HG03066 (cell line): ENCODE data around the gene ARFGAP3.
"Not testable (repeated sequence)": the region's sequence is repeated elsewhere in the genome, so short reads cannot be mapped to it uniquely, and the experiment has no call there.

Experiments used
- ATAC-seq: cut with Tn5 transposase; IDR thresholded peaks from one replicate; pipeline ENCODE4 v1.9.1; 2021; ENCODE audit warnings: low read depth; ENCODE audit not compliant: unreplicated experiment

ARFGAP3 gene

GRCh38 chr22:42799461-42800405 is 57.3 kb downstream of the ARFGAP3 start:
- ATAC-seq = no peak

DNA sequence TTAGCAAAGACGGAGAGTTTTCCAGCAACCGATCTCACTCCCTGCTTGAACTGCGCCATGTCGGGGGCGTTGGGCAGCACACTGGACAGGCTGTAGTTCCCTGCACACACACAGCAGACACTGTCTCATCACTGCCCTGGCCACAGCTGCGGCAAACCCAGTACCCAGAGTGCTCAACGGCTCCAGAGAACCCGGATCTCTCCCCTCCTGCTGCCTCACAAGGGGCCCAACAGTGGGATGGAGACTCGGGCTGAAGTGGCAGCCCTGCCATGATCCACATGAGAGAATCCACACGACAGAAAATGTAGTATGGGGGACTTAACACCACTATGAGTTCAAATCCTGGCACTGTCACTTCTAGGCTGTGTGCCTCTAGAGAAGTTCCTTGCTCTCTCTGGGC is 58.0 kb downstream of the ARFGAP3 start:
- no peak for ATAC-seq

DNA sequence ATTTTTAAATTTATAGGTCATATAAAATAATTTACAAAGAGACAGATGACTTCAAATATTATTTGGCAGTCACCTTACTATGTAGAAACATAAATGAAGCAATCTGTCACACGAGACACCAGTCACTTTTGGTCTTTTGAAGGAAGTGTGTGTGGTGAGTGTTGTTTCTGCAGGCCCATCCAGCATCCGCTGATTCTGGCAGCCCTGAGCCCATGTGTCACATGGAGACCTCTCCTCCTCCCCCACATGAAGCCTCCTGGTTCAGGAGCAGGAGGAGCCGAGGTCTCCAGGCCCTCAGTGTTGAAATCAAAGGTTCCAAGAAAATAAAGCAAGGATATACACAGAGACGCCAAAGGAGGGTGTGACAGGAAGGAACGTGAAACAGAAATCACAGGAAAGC is 60.1 kb downstream of the ARFGAP3 start:
- ATAC-seq = no peak

GRCh38 chr22:42796081-42796480 is 61.0 kb downstream of the ARFGAP3 start:
- ATAC-seq = no peak

DNA sequence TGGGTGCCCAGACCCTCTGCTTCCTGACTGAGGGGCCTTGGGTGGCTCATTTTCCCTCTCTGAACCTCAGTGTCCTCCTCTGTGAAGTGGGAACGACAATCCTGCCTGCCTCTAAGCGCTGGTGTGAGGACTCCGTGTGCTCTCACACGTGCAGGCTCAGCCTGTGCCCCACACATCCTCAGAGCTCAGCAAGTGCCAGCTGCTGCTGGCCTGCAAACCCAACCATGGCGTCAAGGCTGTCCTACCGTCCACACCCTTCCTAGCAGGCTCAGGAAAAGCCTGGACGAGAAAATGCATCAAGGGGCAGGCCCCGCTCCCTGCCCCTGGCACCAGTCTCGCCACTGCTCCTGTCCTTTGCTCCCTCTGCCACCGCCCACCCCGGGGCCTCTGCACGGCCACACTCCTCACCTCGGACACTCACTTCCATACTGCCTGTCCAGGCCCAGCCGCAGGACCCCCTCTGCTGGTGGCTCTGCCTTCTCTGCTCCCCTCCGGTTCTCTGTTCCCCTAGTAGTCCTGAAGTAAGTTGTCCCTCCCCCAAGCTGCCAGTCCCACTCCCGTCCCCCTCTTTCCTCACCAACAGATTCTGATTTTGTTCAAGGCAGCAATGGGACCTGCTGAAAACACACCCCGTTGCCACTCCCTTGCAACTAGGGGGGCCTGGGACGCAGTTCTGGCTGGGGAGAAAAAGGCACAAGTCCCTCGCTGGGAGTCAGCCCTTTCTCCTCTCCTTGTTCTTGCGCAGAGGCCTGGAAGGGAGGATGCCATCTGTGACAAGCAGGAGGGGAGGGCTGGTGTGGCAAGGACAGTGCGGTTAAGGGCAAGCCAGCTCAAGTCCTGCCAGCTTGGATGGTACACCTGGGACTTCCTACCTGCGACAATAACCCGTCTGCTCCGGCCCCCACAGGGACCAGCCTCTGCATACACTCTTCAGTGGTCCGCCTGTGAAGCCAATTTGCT is 62.2 kb downstream of the ARFGAP3 start:
- ATAC-seq = no peak

DNA sequence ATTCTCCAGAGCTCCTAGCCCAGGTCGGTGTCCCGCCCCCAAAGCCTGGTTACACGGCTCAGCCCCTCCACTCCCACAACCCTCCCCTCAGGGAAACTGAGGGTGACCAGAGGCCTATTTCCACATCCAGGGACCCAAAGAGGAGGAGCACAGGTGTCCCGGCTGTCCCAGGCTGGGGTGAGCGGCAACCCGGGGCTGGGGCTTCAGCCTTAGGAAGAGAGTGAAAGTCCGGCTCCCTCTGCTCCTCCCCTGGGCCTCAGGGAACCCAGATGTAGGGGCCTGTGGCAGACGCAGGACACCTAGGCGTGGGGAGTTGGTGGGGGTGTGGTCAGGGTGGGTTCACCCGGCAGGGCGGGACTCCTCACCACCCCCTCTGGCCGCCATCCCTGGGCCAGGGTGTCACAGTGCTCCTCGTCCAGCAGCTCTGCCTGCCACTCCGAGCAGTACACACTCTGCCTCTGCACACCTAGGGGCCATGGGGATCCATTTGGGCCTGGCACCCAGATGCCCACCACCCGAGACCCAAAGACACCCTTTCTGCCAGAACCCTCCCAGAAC is 63.1 kb downstream of the ARFGAP3 start:
- ATAC-seq = no peak

GRCh38 chr22:42792909-42793847 is 63.9 kb downstream of the ARFGAP3 start:
- ATAC-seq = no peak

GRCh38 chr22:42792453-42792908 is 64.6 kb downstream of the ARFGAP3 start:
- ATAC-seq = no peak

GRCh38 chr22:42791721-42792452 is 65.2 kb downstream of the ARFGAP3 start:
- no peak for ATAC-seq

GRCh38 chr22:42788466-42788865 is 68.6 kb downstream of the ARFGAP3 start:
- ATAC-seq = no peak

DNA sequence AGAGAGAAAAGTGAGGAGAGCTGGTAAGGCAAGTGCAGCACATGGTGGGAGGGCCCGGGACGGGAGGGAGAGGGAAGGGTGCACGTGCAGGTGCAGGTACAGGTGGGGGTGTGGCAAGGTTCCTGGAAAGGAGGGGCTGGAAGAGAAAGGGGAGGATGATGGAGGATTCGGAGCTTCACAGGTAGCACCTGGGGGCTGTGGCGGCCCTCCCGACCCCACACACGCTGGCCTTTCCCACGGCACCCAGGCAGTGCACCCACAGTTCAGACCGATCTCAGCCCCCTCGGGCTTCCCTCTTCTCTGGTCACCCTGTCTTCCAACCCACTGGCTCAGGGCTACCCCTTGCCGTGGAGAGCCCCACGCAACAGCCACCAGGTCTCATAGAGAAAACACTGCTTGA is 69.1 kb downstream of the ARFGAP3 start:
- ATAC-seq = no peak

GRCh38 chr22:42787357-42787736 is 69.7 kb downstream of the ARFGAP3 start:
- no peak for ATAC-seq

DNA sequence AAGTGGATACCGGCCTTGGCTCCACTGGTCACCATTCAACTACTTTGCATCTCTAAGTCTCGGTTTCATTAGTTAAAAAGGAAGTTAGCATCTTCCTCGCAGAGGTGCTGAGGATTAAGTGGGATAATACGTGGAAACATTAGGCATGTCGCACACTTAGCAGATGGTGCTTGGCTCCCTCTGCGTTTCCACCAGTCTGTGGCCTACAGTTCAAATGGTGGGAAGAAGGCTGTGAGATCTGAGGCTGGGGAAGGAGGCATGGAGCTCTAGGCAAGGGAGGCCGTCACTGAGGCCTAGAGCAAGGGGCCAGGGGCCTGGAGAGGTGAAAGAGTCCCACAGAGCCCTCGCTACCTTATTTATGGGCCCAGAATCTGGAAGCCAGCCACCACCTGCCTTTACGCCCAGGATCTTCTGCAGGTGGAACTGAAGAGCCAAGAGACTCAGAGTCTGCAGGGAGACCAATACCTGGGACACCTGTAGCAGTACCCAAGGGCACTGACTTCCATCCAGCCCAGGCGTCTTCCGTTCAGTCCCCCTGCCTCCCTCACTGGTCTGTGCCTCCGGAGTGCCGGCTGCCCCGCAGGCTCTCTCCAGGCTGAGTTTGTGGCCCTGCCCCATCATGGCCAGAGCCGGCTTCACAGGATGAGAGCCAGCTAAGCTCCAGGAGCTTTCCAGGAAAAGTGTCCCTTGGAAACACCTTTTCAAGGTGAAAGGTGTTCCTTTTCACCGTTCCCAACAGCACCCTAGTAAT is 70.3 kb downstream of the ARFGAP3 start:
- ATAC-seq = no peak

GRCh38 chr22:42785706-42786499 is 71.2 kb downstream of the ARFGAP3 start:
- ATAC-seq = no peak

GRCh38 chr22:42782306-42782705 is 74.8 kb downstream of the ARFGAP3 start:
- ATAC-seq = not testable (repeated sequence)

- no peak for ATAC-seq
Measured at GRCh38 chr22:42780070-42780540, 77.0 kb downstream of the ARFGAP3 start.

GRCh38 chr22:42777126-42777525 is 79.9 kb downstream of the ARFGAP3 start:
- ATAC-seq = no peak
